GM23338 (cell line): Measurements from ENCODE around the gene TCEA2. TPM values are rescaled to one million over a fixed set of nuclear protein-coding genes. Genes with fewer than 3 reads are reported as not detected.

Experiments
- ATAC-seq: fragments of 200-7000 bp; cut with Tn5 transposase; 3 replicates; pipeline ENCODE4 v1.9.1; 2020
- DNase-seq: peaks from one replicate; pipeline ENCODE4 v3.0.0-alpha.2; 2015; ENCODE audit warnings: low spot score
- H2AFZ ChIP-seq: fragments of 200-600 bp; sonication (generic); 2 replicates; pipeline ENCODE4 v1.8.0; 2016; ENCODE audit warnings: antibody characterized with exemption, mild to moderate bottlenecking, moderate library complexity
- H3F3A ChIP-seq: fragments of 200-600 bp; sonication (generic); replicated peaks from 2 replicates; pipeline ENCODE4 v1.8.0; 2017; ENCODE audit warnings: antibody characterized with exemption, mixed run types, low read depth
- H3K27ac ChIP-seq: fragments of 200-600 bp; sonication (generic); 2 replicates; pipeline ENCODE4 v1.6.1; 2016; ENCODE audit warnings: low read depth
- H3K27me3 ChIP-seq: fragments of 200-600 bp; sonication (generic); 2 replicates; pipeline ENCODE4 v1.8.0; 2016; ENCODE audit warnings: mild to moderate bottlenecking, mixed run types, moderate library complexity; ENCODE audit not compliant: insufficient read depth
- H3K36me3 ChIP-seq: fragments of 200-600 bp; sonication (generic); 2 replicates; pipeline ENCODE4 v1.8.0; 2016; ENCODE audit warnings: mild to moderate bottlenecking; ENCODE audit not compliant: insufficient read depth
- H3K4me1 ChIP-seq: fragments of 200-600 bp; sonication (generic); 2 replicates; pipeline ENCODE4 v1.8.0; 2016; ENCODE audit warnings: mild to moderate bottlenecking, moderate library complexity; ENCODE audit not compliant: insufficient read depth
- H3K4me2 ChIP-seq: fragments of 200-600 bp; sonication (generic); 2 replicates; pipeline ENCODE4 v1.7.1; 2017; ENCODE audit warnings: mixed run types
- H3K4me3 ChIP-seq: fragments of 200-600 bp; sonication (generic); 2 replicates; pipeline ENCODE4 v1.6.1; 2016; ENCODE audit warnings: mixed run types
- H3K79me2 ChIP-seq: fragments of 200-600 bp; sonication (generic); replicated peaks from 2 replicates; pipeline ENCODE4 v1.8.0; 2017; ENCODE audit warnings: mild to moderate bottlenecking; ENCODE audit not compliant: insufficient read depth
- H3K9me2 ChIP-seq: fragments of 200-600 bp; sonication (generic); 2 replicates; pipeline ENCODE4 v1.8.0; 2017; ENCODE audit not compliant: insufficient read depth
- H4K20me1 ChIP-seq: fragments of 200-600 bp; sonication (generic); replicated peaks from 2 replicates; pipeline ENCODE4 v1.8.0; 2017; ENCODE audit warnings: mild to moderate bottlenecking; ENCODE audit not compliant: insufficient read depth
- H3K27ac Mint-ChIP-seq: 2 replicates; pipeline ENCODE4 v1.8.0; 2020; ENCODE audit warnings: inconsistent platforms, mild to moderate bottlenecking, moderate library complexity, mixed read lengths
- H3K27me3 Mint-ChIP-seq: 3 replicates; pipeline ENCODE4 v1.8.0; 2022; ENCODE audit warnings: low read depth, mild to moderate bottlenecking, moderate library complexity, mixed read lengths, inconsistent platforms; ENCODE audit not compliant: insufficient read depth, poor library complexity
- H3K36me3 Mint-ChIP-seq: 3 replicates; pipeline ENCODE4 v1.8.0; 2021; ENCODE audit warnings: low read depth, mild to moderate bottlenecking, inconsistent platforms, moderate library complexity, mixed read lengths
- H3K4me1 Mint-ChIP-seq: 3 replicates; pipeline ENCODE4 v1.8.0; 2020; ENCODE audit warnings: mild to moderate bottlenecking, inconsistent platforms, mixed read lengths
- H3K4me3 Mint-ChIP-seq: 3 replicates; pipeline ENCODE4 v1.8.0; 2021; ENCODE audit warnings: moderate library complexity, mild to moderate bottlenecking, inconsistent platforms, mixed read lengths
- H3K9me3 Mint-ChIP-seq: 3 replicates; pipeline ENCODE4 v1.8.0; 2020; ENCODE audit warnings: moderate library complexity, mild to moderate bottlenecking, inconsistent platforms, mixed read lengths
- CREB1 ChIP-seq: fragments of 250-450 bp; sonication (Bioruptor Pico); IDR thresholded peaks from 2 replicates; pipeline ENCODE4 v1.5.0; 2020; ENCODE audit warnings: low read depth, mild to moderate bottlenecking, moderate library complexity
- EZH2 ChIP-seq: fragments of 200-600 bp; sonication (generic); IDR thresholded peaks from one replicate; pipeline ENCODE4 v1.8.0; 2017; ENCODE audit warnings: antibody characterized with exemption, mild to moderate bottlenecking, low read depth; ENCODE audit not compliant: unreplicated experiment
- EZH2phosphoT487 ChIP-seq: fragments of 200-600 bp; sonication (generic); IDR thresholded peaks from one replicate; pipeline ENCODE4 v1.8.1; 2018; ENCODE audit warnings: antibody characterized with exemption; ENCODE audit not compliant: unreplicated experiment
- NANOG ChIP-seq: IDR thresholded peaks from 2 replicates; pipeline ENCODE4 v1.6.1; 2016; ENCODE audit warnings: antibody characterized with exemption, borderline replicate concordance
- STAT1 ChIP-seq: IDR thresholded peaks from one replicate; pipeline ENCODE4 v1.6.1; 2016; ENCODE audit warnings: antibody characterized with exemption; ENCODE audit not compliant: unreplicated experiment
- ZNF114 ChIP-seq: fragments of 250-450 bp; sonication (Bioruptor Pico); IDR thresholded peaks from 2 replicates; pipeline ENCODE4 v1.5.0; 2020; ENCODE audit warnings: mild to moderate bottlenecking, moderate library complexity
- ZNF331 ChIP-seq: fragments of 250-450 bp; sonication (Bioruptor Pico); IDR thresholded peaks from 2 replicates; pipeline ENCODE4 v1.5.0; 2020; ENCODE audit warnings: low read depth, mild to moderate bottlenecking, moderate library complexity
- polyA plus RNA-seq: library from polyadenylated mRNA; unstranded; fragments of >200 nt; fragmentation: Nextera tagmentation; extraction: Ambion mirVana; gene quantifications from 2 replicates; pipeline ENCODE4 v1.2.1, GENCODE V29; 2016
- total RNA-seq: library from RNA; depleted of rRNA; stranded (reverse); fragments of >200 nt; shearing (Covaris generic); gene quantifications from 2 replicates; pipeline ENCODE4 v1.2.3, GENCODE V29; 2014
- TF ChIP-seq, protein P1 (sequence below): IDR thresholded peaks from one replicate; pipeline ENCODE4 v1.6.1; 2018; ENCODE audit warnings: antibody characterized with exemption; ENCODE audit not compliant: unreplicated experiment
- TF ChIP-seq, protein P2 (sequence below), 2 experiments: fragments of 200-600 bp in 1 of 2; sonication (generic) in 1 of 2; conservative IDR thresholded peaks; 2 replicates each; pipeline versions ENCODE4 v1.5.1 to v1.6.1; 2016 to 2017; ENCODE audit warnings: antibody characterized with exemption in 2 of 2, low read depth in 2 of 2, mild to moderate bottlenecking in 2 of 2, moderate library complexity in 1 of 2
- TF ChIP-seq, protein P3 (sequence below): IDR thresholded peaks from 2 replicates; pipeline ENCODE4 v1.6.1; 2016; ENCODE audit warnings: antibody characterized with exemption

TCEA2 gene
- total and polyA plus RNA-seq, 2 experiments from 2014 or later: 21.0 to 54.4 TPM

DNA sequence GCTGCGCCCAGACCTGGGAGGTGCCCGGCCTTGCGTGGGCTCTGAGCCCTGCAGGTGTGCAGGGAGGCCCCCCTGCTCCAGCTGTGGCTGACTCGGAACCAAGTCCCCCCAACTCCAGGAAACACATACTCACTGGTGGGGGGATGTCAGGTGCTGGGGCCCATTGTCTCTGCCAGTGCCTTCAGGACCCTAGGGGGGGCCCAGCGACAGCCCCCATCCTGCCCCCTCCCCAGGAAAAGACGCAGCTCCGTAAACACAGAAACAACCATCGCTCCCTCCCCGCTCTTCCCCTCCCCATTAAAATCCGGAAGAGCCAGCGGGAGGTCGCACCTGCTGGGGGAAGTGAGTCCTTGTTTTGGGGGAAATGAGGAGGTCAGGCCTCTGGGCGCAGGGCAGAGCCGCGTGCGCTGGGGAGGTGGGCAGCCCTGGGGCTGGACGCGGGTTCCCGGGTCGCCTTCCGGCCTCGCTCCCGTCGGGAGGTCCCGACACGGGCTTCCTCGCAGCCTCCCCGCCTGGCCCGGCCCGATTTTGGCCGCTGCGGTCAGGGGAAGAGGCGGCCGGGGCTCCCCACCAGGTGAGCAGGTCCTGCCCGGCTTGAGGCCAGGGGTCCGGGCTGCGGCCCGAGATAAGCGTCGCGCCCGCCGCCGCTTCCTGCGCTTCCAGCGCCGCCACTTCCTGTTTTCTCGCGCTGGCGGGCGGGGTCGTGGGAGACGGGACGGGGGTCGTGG, 20.8 kb upstream of the TCEA2 start:
- Histone ChIP-seq H2AFZ (peak overlapping the region; percentile 23; the same call in 1 of the 2 replicates), H3K9me2 (no peaks in the 10 kb centered on the region), H4K20me1 (no peaks in the 10 kb centered on the region), H3K27ac (no peak overlapping the region), H3K36me3 (no peaks in the 10 kb centered on the region), H3K4me3 (peak overlapping the region; percentile 63), H3K79me2 (no peaks in the 10 kb centered on the region), H3F3A (peaks cover 8% of the 10 kb centered on the region; the same call in 1 of the 2 replicates), H3K4me2 (peak overlapping the region; percentile 88), H3K27me3 (peaks cover 95% of the 10 kb centered on the region), H3K4me1 (peaks cover 30% of the 10 kb centered on the region)
- peaks cover 26% of the 10 kb centered on the region for H3K4me1 Mint-ChIP-seq
- TF ChIP-seq ZNF114 (CRISPR knock-in tag) (no peak), EZH2 (peak; percentile 79)
- ATAC-seq (no peak), DNase-seq (peak; percentile 57)
- no peaks in the 10 kb centered on the region; the same call in 2 of the 3 replicates for H3K36me3 Mint-ChIP-seq
- no peaks in the 10 kb centered on the region for H3K9me3 Mint-ChIP-seq
- peak overlapping the region; percentile 64 for H3K4me3 Mint-ChIP-seq
- H3K27ac Mint-ChIP-seq: no peak overlapping the region
- H3K27me3 Mint-ChIP-seq: peaks cover 77% of the 10 kb centered on the region

DNA sequence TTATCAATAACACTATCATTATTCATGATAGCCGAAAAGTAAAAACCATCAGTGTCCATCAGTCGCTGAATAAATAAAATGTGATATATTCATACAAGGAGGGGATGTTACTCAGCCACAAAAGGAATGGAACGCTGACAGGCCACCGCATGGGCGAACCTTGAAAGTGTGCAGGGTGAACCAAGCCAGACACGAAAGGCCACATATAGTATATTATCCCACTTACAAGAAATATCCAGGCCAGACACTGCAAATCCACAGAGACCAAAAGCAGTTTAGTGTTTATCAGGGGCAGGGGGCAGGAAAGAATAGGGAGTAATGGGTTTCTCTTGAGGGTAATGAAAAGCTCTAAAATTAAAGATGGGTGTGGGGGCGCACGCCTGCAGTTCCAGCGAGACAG, 19.2 kb upstream of the TCEA2 start:
- Histone ChIP-seq H3K9me2 (no peaks in the 10 kb centered on the region), H3F3A (peaks cover 7% of the 10 kb centered on the region; the same call in 1 of the 2 replicates), H3K27me3 (peaks cover 95% of the 10 kb centered on the region), H2AFZ (no peak overlapping the region), H3K36me3 (no peaks in the 10 kb centered on the region), H3K4me2 (no peak overlapping the region), H3K4me3 (no peak overlapping the region), H3K4me1 (peaks cover 26% of the 10 kb centered on the region), H3K27ac (no peak overlapping the region), H3K79me2 (no peaks in the 10 kb centered on the region), H4K20me1 (no peaks in the 10 kb centered on the region)
- no peak for DNase-seq
- no peak for ATAC-seq
- no peaks in the 10 kb centered on the region for H3K9me3 Mint-ChIP-seq
- no peak overlapping the region for H3K27ac Mint-ChIP-seq
- TF ChIP-seq EZH2phosphoT487: no peak
- no peak for TF ChIP-seq CREB1
- no peak for TF ChIP-seq EZH2
- TF ChIP-seq NANOG: no peak
- TF ChIP-seq STAT1: no peak
- TF ChIP-seq, protein P1, sequence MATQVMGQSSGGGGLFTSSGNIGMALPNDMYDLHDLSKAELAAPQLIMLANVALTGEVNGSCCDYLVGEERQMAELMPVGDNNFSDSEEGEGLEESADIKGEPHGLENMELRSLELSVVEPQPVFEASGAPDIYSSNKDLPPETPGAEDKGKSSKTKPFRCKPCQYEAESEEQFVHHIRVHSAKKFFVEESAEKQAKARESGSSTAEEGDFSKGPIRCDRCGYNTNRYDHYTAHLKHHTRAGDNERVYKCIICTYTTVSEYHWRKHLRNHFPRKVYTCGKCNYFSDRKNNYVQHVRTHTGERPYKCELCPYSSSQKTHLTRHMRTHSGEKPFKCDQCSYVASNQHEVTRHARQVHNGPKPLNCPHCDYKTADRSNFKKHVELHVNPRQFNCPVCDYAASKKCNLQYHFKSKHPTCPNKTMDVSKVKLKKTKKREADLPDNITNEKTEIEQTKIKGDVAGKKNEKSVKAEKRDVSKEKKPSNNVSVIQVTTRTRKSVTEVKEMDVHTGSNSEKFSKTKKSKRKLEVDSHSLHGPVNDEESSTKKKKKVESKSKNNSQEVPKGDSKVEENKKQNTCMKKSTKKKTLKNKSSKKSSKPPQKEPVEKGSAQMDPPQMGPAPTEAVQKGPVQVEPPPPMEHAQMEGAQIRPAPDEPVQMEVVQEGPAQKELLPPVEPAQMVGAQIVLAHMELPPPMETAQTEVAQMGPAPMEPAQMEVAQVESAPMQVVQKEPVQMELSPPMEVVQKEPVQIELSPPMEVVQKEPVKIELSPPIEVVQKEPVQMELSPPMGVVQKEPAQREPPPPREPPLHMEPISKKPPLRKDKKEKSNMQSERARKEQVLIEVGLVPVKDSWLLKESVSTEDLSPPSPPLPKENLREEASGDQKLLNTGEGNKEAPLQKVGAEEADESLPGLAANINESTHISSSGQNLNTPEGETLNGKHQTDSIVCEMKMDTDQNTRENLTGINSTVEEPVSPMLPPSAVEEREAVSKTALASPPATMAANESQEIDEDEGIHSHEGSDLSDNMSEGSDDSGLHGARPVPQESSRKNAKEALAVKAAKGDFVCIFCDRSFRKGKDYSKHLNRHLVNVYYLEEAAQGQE: no peak
- TF ChIP-seq, protein P2, sequence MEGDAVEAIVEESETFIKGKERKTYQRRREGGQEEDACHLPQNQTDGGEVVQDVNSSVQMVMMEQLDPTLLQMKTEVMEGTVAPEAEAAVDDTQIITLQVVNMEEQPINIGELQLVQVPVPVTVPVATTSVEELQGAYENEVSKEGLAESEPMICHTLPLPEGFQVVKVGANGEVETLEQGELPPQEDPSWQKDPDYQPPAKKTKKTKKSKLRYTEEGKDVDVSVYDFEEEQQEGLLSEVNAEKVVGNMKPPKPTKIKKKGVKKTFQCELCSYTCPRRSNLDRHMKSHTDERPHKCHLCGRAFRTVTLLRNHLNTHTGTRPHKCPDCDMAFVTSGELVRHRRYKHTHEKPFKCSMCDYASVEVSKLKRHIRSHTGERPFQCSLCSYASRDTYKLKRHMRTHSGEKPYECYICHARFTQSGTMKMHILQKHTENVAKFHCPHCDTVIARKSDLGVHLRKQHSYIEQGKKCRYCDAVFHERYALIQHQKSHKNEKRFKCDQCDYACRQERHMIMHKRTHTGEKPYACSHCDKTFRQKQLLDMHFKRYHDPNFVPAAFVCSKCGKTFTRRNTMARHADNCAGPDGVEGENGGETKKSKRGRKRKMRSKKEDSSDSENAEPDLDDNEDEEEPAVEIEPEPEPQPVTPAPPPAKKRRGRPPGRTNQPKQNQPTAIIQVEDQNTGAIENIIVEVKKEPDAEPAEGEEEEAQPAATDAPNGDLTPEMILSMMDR (conservative IDR thresholded peaks at IDR 0.05; ENCODE audit: low read depth in 2 of 2): no peak
- TF ChIP-seq ZNF331: no peak
- TF ChIP-seq, protein P3, sequence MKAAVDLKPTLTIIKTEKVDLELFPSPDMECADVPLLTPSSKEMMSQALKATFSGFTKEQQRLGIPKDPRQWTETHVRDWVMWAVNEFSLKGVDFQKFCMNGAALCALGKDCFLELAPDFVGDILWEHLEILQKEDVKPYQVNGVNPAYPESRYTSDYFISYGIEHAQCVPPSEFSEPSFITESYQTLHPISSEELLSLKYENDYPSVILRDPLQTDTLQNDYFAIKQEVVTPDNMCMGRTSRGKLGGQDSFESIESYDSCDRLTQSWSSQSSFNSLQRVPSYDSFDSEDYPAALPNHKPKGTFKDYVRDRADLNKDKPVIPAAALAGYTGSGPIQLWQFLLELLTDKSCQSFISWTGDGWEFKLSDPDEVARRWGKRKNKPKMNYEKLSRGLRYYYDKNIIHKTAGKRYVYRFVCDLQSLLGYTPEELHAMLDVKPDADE: no peak
- no peak for TF ChIP-seq ZNF114 (CRISPR knock-in tag)
- H3K4me1 Mint-ChIP-seq: peaks cover 23% of the 10 kb centered on the region
- H3K4me3 Mint-ChIP-seq: peak overlapping the region; percentile 48; the same call in 1 of the 3 replicates
- peaks cover 76% of the 10 kb centered on the region for H3K27me3 Mint-ChIP-seq
- no peaks in the 10 kb centered on the region; the same call in 2 of the 3 replicates for H3K36me3 Mint-ChIP-seq
